Pancreas (tissue), 10 donors: ENCODE data around the gene IGLL5. TPM values are rescaled to one million over a fixed set of nuclear protein-coding genes. Genes with fewer than 3 reads are reported as not detected.

Experiments
- ATAC-seq, 4 donors: fragments of 200-7000 bp; cut with Tn5 transposase; one replicate each; pipeline versions ENCODE4 v1.8.0 to v1.9.1; 2020; ENCODE audit warnings: mild to moderate bottlenecking in 4 of 4, moderate library complexity in 4 of 4
- DNase-seq, 6 donors: peaks; one replicate each; pipeline ENCODE4 v3.0.0-alpha.2; 2020
- FAIRE-seq: peaks from 2 replicates; lab custom pipeline; 2012; peaks lifted over from hg19 to GRCh38; lab: Jason Lieb, UNC
- H3K27ac ChIP-seq, 4 donors: fragments of 200-600 bp; sonication (generic); 1 replicate in 3 of 4; 2 replicates in 1 of 4; pipeline versions ENCODE4 v1.5.0 to v1.8.0; 2020
- H3K27me3 ChIP-seq, 4 donors: fragments of 200-600 bp; one replicate each; pipeline ENCODE4 v1.8.0; 2021
- H3K36me3 ChIP-seq, 3 donors: fragments of 200-600 bp; sonication (generic) in 1 of 3; one replicate each; pipeline versions ENCODE4 v1.5.0 to v1.8.0; 2020 to 2021
- H3K4me1 ChIP-seq, 3 donors: fragments of 200-600 bp; one replicate each; pipeline ENCODE4 v1.8.0; 2021
- H3K4me3 ChIP-seq, 4 donors: fragments of 200-600 bp; sonication (generic) in 2 of 4; one replicate each; pipeline versions ENCODE4 v1.5.0 to v1.8.0; 2020 to 2021
- H3K9me3 ChIP-seq, 4 donors: fragments of 200-600 bp; one replicate each; pipeline ENCODE4 v1.8.0; 2021
- WGBS, 2 donors: extraction: QIAGEN DNeasy Blood & Tissue Kit; methylation state at CpG; one replicate each; pipeline ENCODE4 v1.1.7; 2013; 5-methylcytosine and 5-hydroxymethylcytosine counted together
- intact Hi-C, 3 donors: fragments of 100-400 bp; cut with DNase I; formaldehyde crosslinking; loops; one replicate each; pipeline versions ENCODE4 v1.11.1 to v1.14.2; 2022
- polyA plus RNA-seq, 2 donors: library from polyadenylated mRNA; stranded (reverse); fragments of 200-250 nt; gene quantifications; one replicate each; pipeline ENCODE4 v1.2.3, GENCODE V29; 2013
- total RNA-seq, 6 donors: library from RNA; stranded (reverse); fragmentation: NEBNext Ultra II Directional in 4 of 6; extraction: Animal tissue kit (Norgen Biotek cat#: 25700) in 4 of 6; gene quantifications; one replicate each; pipeline versions ENCODE4 v1.2.1 to v1.2.4, GENCODE V29; 2021 to 2023
- TF ChIP-seq, protein P1 (sequence below), 4 donors: fragments of 200-600 bp; sonication (generic) in 3 of 4; IDR thresholded peaks; one replicate each; pipeline versions ENCODE4 v1.5.0 to v1.8.0; 2021; ENCODE audit warnings: antibody characterized with exemption in 4 of 4
- donor health status: healthy with polysubstance abuse.
- donor health status: DM: no; HTN: no; CAD: no; lungs with moderate emphysema.
- donor health status: DM: no; HTN: no; CAD: no.
- donor health status: control.
- donor health status: control.
- donor health status: Bipolar disorder and iron deficiency.
- donor health status: DM: yes; HTN: yes; CAD: no.
- donor health status: DM: no; HTN: no; CAD: no.
- donor health status: DM: no; HTN: no; CAD: no.
- donor health status: DM: yes; HTN: yes; CAD: no.

Gene IGLL5
- total and polyA plus RNA-seq, 8 donors = 0.23 to 26.3 (median 0.72) TPM; not detected in 3

DNA sequence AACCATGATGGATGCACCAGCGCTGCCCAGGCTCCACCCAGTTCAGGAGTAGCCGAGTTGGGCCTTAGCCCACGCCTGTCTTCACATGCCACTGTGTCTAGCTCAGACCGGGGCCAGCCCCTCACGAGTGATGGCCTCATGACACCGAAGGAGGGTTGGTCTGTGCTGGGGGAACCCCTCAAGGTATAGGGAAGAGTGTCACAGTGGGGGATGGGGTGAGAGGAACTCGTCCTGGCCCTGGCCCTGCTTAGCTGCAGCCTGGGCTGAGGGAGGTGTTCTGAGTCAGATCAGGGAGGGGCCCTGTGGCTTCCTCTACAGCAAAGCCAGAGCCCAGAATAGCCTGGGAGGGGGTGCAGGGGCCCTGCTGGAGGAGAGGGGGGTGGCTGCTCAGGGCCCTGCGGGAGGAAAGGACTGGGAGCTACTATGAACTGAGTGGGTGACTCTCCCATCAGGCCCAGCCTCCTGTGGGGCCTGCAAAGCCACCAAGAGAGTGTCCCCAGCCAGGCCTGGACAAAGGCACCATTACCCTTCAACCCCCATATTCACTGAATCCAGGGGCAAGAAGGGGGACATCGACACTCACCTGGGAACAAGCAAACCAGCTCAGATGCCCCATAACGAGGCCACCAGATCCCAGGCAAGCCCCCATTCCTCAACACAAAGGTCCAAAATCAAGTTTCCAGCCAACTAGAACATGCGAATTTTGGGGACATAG is 41.2 kb downstream of the IGLL5 start:
- ATAC-seq = peak in 2 of 4 donors; percentile 53 to 76
- no peaks in the 10 kb centered on the region for H3K9me3 ChIP-seq
- H3K27ac ChIP-seq = no peak overlapping the region
- intact Hi-C loops = no loop called here
- DNase-seq = peak in 1 of 6 donors; percentile 32
- H3K27me3 ChIP-seq = no peaks in the 10 kb centered on the region
- WGBS, 2 donors = 64 to 76% methylated on average over 11 of the region's 11 CpGs
- no peaks in the 10 kb centered on the region for H3K36me3 ChIP-seq
- no peak overlapping the region for H3K4me3 ChIP-seq
- no peaks in the 10 kb centered on the region for H3K4me1 ChIP-seq
- FAIRE-seq = no peak
- TF ChIP-seq, protein P1, sequence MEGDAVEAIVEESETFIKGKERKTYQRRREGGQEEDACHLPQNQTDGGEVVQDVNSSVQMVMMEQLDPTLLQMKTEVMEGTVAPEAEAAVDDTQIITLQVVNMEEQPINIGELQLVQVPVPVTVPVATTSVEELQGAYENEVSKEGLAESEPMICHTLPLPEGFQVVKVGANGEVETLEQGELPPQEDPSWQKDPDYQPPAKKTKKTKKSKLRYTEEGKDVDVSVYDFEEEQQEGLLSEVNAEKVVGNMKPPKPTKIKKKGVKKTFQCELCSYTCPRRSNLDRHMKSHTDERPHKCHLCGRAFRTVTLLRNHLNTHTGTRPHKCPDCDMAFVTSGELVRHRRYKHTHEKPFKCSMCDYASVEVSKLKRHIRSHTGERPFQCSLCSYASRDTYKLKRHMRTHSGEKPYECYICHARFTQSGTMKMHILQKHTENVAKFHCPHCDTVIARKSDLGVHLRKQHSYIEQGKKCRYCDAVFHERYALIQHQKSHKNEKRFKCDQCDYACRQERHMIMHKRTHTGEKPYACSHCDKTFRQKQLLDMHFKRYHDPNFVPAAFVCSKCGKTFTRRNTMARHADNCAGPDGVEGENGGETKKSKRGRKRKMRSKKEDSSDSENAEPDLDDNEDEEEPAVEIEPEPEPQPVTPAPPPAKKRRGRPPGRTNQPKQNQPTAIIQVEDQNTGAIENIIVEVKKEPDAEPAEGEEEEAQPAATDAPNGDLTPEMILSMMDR (IDR thresholded peaks at IDR 0.05) = no peak

DNA sequence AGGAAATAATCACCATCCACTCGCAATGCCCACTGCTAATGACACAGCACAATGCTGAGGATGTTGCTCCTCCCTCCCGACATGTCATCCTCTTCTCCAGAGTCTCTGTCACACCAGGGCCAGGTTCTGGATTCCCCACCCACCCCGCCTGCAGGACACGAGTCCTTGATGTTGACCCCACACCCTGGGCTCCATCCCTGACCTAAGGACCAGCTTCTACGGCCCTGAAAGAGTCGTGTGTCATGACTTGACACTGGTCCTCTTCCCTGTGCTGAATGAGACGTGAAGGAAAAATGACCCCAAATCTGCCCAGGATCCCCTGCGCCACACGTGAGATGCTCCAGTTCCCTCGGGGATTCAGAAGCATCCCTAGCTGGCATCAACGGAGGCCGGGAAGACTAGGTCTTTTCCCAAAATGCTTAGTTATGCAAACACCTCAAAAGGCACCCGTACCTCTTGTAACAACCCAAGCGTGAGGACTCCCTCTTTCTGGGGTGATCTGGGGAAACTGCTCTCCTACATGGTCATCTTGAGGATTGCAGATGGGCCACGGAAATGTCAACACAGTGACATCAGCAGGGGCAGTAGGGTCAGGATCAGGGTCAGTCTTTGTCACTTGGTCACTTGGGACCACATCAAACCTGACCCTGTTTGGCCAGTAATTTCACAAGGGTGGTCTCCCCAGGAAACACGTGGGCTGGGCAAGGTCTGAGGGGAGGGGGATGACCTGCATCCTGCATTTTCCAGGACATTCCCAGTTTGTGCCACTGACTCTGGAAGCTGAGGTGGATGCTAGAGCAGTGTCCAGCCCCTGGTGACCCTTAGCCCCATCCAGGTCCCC is 42.0 kb downstream of the IGLL5 start:
- TF ChIP-seq, protein P1 (IDR thresholded peaks at IDR 0.05) = no peak

DNA sequence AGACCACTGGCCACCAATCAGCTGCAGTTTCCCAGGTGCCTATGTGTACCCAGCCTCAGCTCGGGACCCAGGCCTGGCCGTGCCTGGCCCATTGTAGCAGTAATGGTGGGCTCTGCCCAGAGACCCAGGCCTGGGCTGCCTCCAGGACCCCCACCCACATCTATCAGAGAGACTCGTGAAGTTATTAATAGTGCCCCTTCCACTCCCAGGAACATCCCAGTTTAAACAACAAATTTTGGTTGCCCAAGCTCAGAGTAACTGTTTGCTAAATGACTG is 42.5 kb downstream of the IGLL5 start:
- no peaks in the 10 kb centered on the region for H3K4me1 ChIP-seq
- no peaks in the 10 kb centered on the region for H3K36me3 ChIP-seq
- ATAC-seq (no peak), DNase-seq (no peak), FAIRE-seq (no peak)
- H3K9me3 ChIP-seq = no peaks in the 10 kb centered on the region
- TF ChIP-seq, protein P1 (IDR thresholded peaks at IDR 0.05) = no peak
- 66 to 69% methylated on average over 3 of the region's 3 CpGs for WGBS, 2 donors
- H3K4me3 ChIP-seq = no peak overlapping the region
- H3K27ac ChIP-seq = no peak overlapping the region
- no peaks in the 10 kb centered on the region for H3K27me3 ChIP-seq
- intact Hi-C loops = no loop called here

More for the DNA sequence above, 42.0 kb downstream of the IGLL5 start:
- Histone ChIP-seq H3K27ac (no peak overlapping the region), H3K9me3 (no peaks in the 10 kb centered on the region), H3K4me1 (no peaks in the 10 kb centered on the region), H3K27me3 (no peaks in the 10 kb centered on the region), H3K36me3 (no peaks in the 10 kb centered on the region), H3K4me3 (no peak overlapping the region)
- intact Hi-C loops = no loop called here
- DNase-seq (no peak), ATAC-seq (no peak), FAIRE-seq (no peak)
- WGBS, 2 donors = 71 to 78% methylated on average over 16 of the region's 16 CpGs

DNA sequence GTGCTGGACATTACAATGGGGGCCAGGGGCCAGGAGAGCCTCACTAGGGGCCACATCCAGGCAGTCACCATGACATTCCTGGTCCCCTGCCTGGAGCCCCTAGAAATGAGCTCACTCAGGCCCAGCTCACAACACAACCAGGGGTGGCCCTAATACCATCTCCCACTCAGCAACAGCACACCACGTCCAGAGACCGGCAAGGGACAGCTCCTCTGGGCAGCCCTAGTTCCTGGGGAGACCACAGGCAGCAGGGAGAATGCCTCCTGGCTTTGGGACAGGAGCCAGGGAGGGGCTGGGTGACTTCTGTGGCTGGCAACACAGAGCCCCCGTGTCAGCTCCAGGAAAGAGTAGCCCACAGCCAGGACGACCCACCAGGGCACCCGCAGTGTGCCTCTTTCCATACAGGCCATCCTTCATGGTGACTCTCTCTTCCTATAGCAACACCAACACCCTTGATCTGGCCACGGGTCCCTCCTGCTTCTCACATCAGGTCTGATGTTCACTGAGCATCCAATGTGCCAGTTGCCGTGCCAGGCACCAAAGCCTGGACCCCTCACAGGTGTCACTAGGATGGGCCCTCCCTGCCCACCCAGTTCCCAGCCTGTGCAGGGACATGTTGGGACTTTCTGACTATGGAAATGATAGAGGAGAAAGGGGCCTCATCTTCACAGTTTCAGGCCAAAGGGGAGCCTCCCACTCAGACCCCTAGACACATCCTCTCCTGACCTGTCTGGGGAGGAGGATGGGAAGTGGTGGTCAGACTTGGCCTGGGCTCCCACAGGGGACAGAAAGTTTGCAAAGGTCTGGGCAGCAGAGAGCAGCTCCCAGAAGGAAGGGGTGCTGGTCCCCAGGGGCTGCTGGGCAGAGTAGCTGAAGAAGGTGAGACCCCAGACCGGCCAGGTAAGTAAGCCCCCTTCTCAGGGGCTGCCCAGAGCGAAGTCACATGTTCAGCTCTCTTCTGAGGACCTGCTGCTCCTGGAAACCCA is 43.2 kb downstream of the IGLL5 start:
- TF ChIP-seq, protein P1 (IDR thresholded peaks at IDR 0.05) = no peak
- Histone ChIP-seq H3K4me3 (no peak overlapping the region), H3K4me1 (no peaks in the 10 kb centered on the region), H3K27ac (no peak overlapping the region), H3K9me3 (no peaks in the 10 kb centered on the region), H3K27me3 (no peaks in the 10 kb centered on the region), H3K36me3 (no peaks in the 10 kb centered on the region)
- DNase-seq (no peak), FAIRE-seq (no peak), ATAC-seq (no peak)
- intact Hi-C loops = no loop called here
- 56 to 67% methylated on average over 9 of the region's 9 CpGs for WGBS, 2 donors
